Natural killer cell (primary cell): ENCODE measurements around the gene NRXN3. TPM values are rescaled to one million over a fixed set of nuclear protein-coding genes. Genes with fewer than 3 reads are reported as not detected.

Source experiments
- ATAC-seq, 3 donors: fragments of 150-1000 bp in 2 of 3; fragments of 200-7000 bp in 1 of 3; cut with Tn5 transposase; 1 replicate in 1 of 3; 2 replicates in 2 of 3; pipeline ENCODE4 v1.10.0; 2021; ENCODE audit warnings: mild to moderate bottlenecking in 2 of 3, moderate library complexity in 2 of 3
- DNase-seq, 2 donors: peaks; one replicate each; pipeline versions ENCODE4 v3.0.0 to v3.0.0-alpha.2; 2013 to 2021; ENCODE audit warnings: mixed read lengths in 1 of 2
- H3K27ac ChIP-seq: one replicate; pipeline ENCODE4 v1.5.1; 2013; ENCODE audit warnings: mild to moderate bottlenecking, low read length
- H3K27me3 ChIP-seq: one replicate; pipeline ENCODE4 v1.6.1; 2013; ENCODE audit warnings: low read length; ENCODE audit not compliant: control insufficient read depth, insufficient read depth
- H3K36me3 ChIP-seq: one replicate; pipeline ENCODE4 v1.6.1; 2013; ENCODE audit warnings: low read length; ENCODE audit not compliant: control insufficient read depth, insufficient read depth
- H3K4me1 ChIP-seq: one replicate; pipeline ENCODE4 v1.6.1; 2013; ENCODE audit warnings: low read length; ENCODE audit not compliant: control insufficient read depth, insufficient read depth
- H3K4me3 ChIP-seq: one replicate; pipeline ENCODE4 v1.5.1; 2013; ENCODE audit warnings: low read length
- H3K9me3 ChIP-seq: one replicate; pipeline ENCODE4 v1.6.1; 2013; ENCODE audit warnings: low read length; ENCODE audit not compliant: control insufficient read depth, insufficient read depth
- H3K27ac Mint-ChIP-seq, 2 donors: one replicate each; pipeline ENCODE4 v1.8.0; 2022; ENCODE audit warnings: mild to moderate bottlenecking in 2 of 2, mixed read lengths in 2 of 2, moderate library complexity in 1 of 2
- H3K27me3 Mint-ChIP-seq, 2 donors: one replicate each; pipeline ENCODE4 v1.8.0; 2022; ENCODE audit warnings: low read depth in 2 of 2, mixed read lengths in 2 of 2
- H3K36me3 Mint-ChIP-seq: one replicate; pipeline ENCODE4 v1.8.0; 2022; ENCODE audit warnings: mixed read lengths
- H3K4me1 Mint-ChIP-seq, 2 donors: one replicate each; pipeline ENCODE4 v1.8.0; 2022; ENCODE audit warnings: mixed read lengths in 2 of 2
- H3K4me3 Mint-ChIP-seq: one replicate; pipeline ENCODE4 v1.8.0; 2022; ENCODE audit warnings: mild to moderate bottlenecking, moderate library complexity, mixed read lengths
- H3K9me3 Mint-ChIP-seq, 2 donors: one replicate each; pipeline ENCODE4 v1.8.0; 2022; ENCODE audit warnings: mixed read lengths in 2 of 2
- WGBS: methylation state at CpG from one replicate; pipeline ENCODE4 v1.1.7; 2013; ENCODE audit warnings: missing lambda C conversion rate; ENCODE audit not compliant: insufficient coverage; 5-methylcytosine and 5-hydroxymethylcytosine counted together
- intact Hi-C: fragments of 100-400 bp; cut with micrococcal nuclease; formaldehyde crosslinking; loops from one replicate; pipeline ENCODE4 v1.14.2; 2022
- total RNA-seq, 4 donors: library from RNA; stranded (reverse); fragments of 120-200 nt in 1 of 4; gene quantifications; one replicate each; pipeline versions ENCODE4 v1.2.3 to v1.2.4, GENCODE V29; 2013 to 2022
- TF ChIP-seq, protein P1 (sequence below): fragments of 200-600 bp; IDR thresholded peaks from one replicate; pipeline ENCODE4 v1.8.0; 2022; ENCODE audit warnings: antibody characterized with exemption

The NRXN3 gene
- total RNA-seq, 3 donors from 2014 or later (not counting 1 experiment from before 2014, with no cell fraction given) = not detected

- H3K4me1 Mint-ChIP-seq = no peaks in the 10 kb centered on the region
- intact Hi-C loops = no loop called here
- H3K4me3 ChIP-seq = no peak overlapping the region
- H3K27ac Mint-ChIP-seq = no peak overlapping the region
- no peak overlapping the region for H3K27ac ChIP-seq
- H3K4me3 Mint-ChIP-seq = no peak overlapping the region
- TF ChIP-seq, protein P1, sequence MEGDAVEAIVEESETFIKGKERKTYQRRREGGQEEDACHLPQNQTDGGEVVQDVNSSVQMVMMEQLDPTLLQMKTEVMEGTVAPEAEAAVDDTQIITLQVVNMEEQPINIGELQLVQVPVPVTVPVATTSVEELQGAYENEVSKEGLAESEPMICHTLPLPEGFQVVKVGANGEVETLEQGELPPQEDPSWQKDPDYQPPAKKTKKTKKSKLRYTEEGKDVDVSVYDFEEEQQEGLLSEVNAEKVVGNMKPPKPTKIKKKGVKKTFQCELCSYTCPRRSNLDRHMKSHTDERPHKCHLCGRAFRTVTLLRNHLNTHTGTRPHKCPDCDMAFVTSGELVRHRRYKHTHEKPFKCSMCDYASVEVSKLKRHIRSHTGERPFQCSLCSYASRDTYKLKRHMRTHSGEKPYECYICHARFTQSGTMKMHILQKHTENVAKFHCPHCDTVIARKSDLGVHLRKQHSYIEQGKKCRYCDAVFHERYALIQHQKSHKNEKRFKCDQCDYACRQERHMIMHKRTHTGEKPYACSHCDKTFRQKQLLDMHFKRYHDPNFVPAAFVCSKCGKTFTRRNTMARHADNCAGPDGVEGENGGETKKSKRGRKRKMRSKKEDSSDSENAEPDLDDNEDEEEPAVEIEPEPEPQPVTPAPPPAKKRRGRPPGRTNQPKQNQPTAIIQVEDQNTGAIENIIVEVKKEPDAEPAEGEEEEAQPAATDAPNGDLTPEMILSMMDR = no peak
- DNase-seq = no peak
- no peaks in the 10 kb centered on the region for H3K9me3 ChIP-seq
- peaks cover 2% of the 10 kb centered on the region in 2 donors for H3K9me3 Mint-ChIP-seq
- H3K4me1 ChIP-seq = no peaks in the 10 kb centered on the region
- H3K36me3 ChIP-seq = no peaks in the 10 kb centered on the region
- no peaks in the 10 kb centered on the region for H3K27me3 ChIP-seq
- no peak for ATAC-seq
- H3K36me3 Mint-ChIP-seq = no peaks in the 10 kb centered on the region
- H3K27me3 Mint-ChIP-seq = no peaks in the 10 kb centered on the region
Observed at GRCh38 chr14:79157369-79157768, 987.2 kb downstream of the NRXN3 start.

DNA sequence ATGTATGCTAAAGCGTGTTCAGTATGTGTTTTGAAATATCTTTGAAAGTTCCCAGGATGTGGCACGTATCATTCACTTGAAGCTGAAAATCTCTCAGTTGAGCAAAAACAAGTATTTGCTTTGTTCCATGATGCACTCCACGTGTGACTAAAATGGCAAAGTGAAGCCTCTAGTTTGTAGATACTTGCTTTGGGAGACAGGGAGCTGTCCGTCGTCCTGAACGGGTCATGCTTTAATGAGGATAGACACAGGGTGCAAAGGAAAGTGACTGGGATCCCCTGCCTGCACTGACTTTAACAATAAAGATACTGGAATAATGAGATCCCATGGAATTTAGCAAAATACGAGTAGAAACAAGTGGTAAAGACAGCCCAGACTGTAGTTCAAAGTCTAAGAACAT, 991.4 kb downstream of the NRXN3 start:
- no peaks in the 10 kb centered on the region for H3K4me1 ChIP-seq
- DNase-seq (no peak), ATAC-seq (no peak)
- TF ChIP-seq, protein P1 = no peak
- Mint-ChIP-seq H3K4me1 (no peaks in the 10 kb centered on the region), H3K9me3 (peaks cover 6 to 10% of the 10 kb centered on the region in 2 donors), H3K27ac (no peak overlapping the region), H3K36me3 (no peaks in the 10 kb centered on the region), H3K4me3 (no peak overlapping the region), H3K27me3 (no peaks in the 10 kb centered on the region)
- H3K36me3 ChIP-seq = no peaks in the 10 kb centered on the region
- no peaks in the 10 kb centered on the region for H3K27me3 ChIP-seq
- H3K27ac ChIP-seq = no peak overlapping the region
- no peaks in the 10 kb centered on the region for H3K9me3 ChIP-seq
- intact Hi-C loops = no loop called here
- H3K4me3 ChIP-seq = no peak overlapping the region
- WGBS = 39% methylated on average over 7 of the region's 7 CpGs

DNA sequence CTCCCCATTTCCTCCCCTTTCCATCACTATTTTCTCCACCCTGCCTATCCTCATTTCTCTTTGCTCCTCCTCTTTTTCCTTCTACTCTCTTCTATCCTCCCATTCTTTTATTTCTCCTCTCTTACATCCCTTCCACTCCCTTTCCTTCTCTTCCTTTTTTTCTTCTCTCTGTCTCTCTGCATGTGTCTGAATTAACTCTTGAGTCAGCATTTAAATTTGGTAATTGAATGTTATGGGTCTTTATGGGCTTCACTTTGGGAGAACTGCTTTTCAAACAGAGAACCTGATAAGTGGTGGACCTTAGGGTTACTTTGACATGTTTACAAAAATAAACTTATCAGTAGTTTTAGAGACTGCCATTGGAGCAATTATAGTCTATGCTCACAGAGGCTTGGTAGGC, 992.7 kb downstream of the NRXN3 start:
- TF ChIP-seq, protein P1 = no peak

GRCh38 chr14:79165471-79166090, 995.4 kb downstream of the NRXN3 start:
- Histone ChIP-seq H3K9me3 (no peaks in the 10 kb centered on the region), H3K4me1 (no peaks in the 10 kb centered on the region), H3K27ac (no peak overlapping the region), H3K4me3 (no peak overlapping the region), H3K36me3 (no peaks in the 10 kb centered on the region), H3K27me3 (no peaks in the 10 kb centered on the region)
- H3K4me1 Mint-ChIP-seq = no peaks in the 10 kb centered on the region
- peaks cover 12 to 16% of the 10 kb centered on the region in 2 donors for H3K9me3 Mint-ChIP-seq
- TF ChIP-seq, protein P1 = no peak
- no peaks in the 10 kb centered on the region for H3K36me3 Mint-ChIP-seq
- DNase-seq (no peak), ATAC-seq (no peak)
- no peak overlapping the region for H3K4me3 Mint-ChIP-seq
- intact Hi-C loops = no loop called here
- WGBS = 84% methylated on average over 4 of the region's 4 CpGs
- no peaks in the 10 kb centered on the region for H3K27me3 Mint-ChIP-seq
- no peak overlapping the region for H3K27ac Mint-ChIP-seq

More for the DNA sequence above, 992.7 kb downstream of the NRXN3 start:
- intact Hi-C loops = no loop called here
- DNase-seq (no peak), ATAC-seq (no peak)
- H3K27ac Mint-ChIP-seq = no peak overlapping the region
- no peaks in the 10 kb centered on the region for H3K27me3 ChIP-seq
- H3K27ac ChIP-seq = no peak overlapping the region
- H3K27me3 Mint-ChIP-seq = no peaks in the 10 kb centered on the region
- H3K4me3 Mint-ChIP-seq = no peak overlapping the region
- H3K9me3 Mint-ChIP-seq = peaks cover 10 to 15% of the 10 kb centered on the region in 2 donors
- no peaks in the 10 kb centered on the region for H3K9me3 ChIP-seq
- H3K36me3 Mint-ChIP-seq = no peaks in the 10 kb centered on the region
- H3K4me1 ChIP-seq = no peaks in the 10 kb centered on the region
- no peaks in the 10 kb centered on the region for H3K4me1 Mint-ChIP-seq
- no peaks in the 10 kb centered on the region for H3K36me3 ChIP-seq
- no peak overlapping the region for H3K4me3 ChIP-seq
